CD4-positive, alpha-beta T cell (primary cell): ENCODE results near the gene ACVR1B. TPM values are rescaled to one million over a fixed set of nuclear protein-coding genes. Genes with fewer than 3 reads are reported as not detected.

Experiments
- ATAC-seq: fragments of 200-7000 bp; cut with Tn5 transposase; one replicate; pipeline ENCODE4 v1.10.0; 2022; ENCODE audit warnings: mild to moderate bottlenecking; ENCODE audit not compliant: poor library complexity
- CTCF ChIA-PET: fragments of 350-600 bp; sonication (Branson Sonifier 250); formaldehyde crosslinking; loops from one replicate; lab custom pipeline; 2021; ENCODE audit warnings: antibody characterized with exemption, inconsistent platforms; lab: Charles Lee
- POLR2A ChIA-PET: fragments of 350-600 bp; sonication (Branson Sonifier 250); formaldehyde crosslinking; loops from one replicate; lab custom pipeline; 2021; ENCODE audit warnings: antibody characterized with exemption, inconsistent platforms; lab: Charles Lee
- DNase-seq, 14 experiments: peaks; one replicate each; pipeline ENCODE4 v3.0.0-alpha.2; 2013 to 2020; ENCODE audit warnings: mixed read lengths in 2 of 14
- H3K27ac ChIP-seq, 2 donors: one replicate each; pipeline versions ENCODE4 v1.5.1 to v1.7.0; 2013; ENCODE audit warnings: low read length in 2 of 2, low read depth in 1 of 2, mild to moderate bottlenecking in 1 of 2
- H3K27me3 ChIP-seq, 2 experiments: 1 replicate in 1 of 2; 2 replicates in 1 of 2; pipeline versions ENCODE4 v1.6.1 to v1.7.0; 2013; ENCODE audit warnings: low read length in 2 of 2, control low read depth in 1 of 2, mild to moderate bottlenecking in 1 of 2, moderate library complexity in 1 of 2; ENCODE audit not compliant: insufficient read depth in 2 of 2, control insufficient read depth in 1 of 2
- H3K36me3 ChIP-seq: one replicate; pipeline ENCODE4 v1.6.1; 2013; ENCODE audit warnings: low read length, control low read depth; ENCODE audit not compliant: insufficient read depth
- H3K4me1 ChIP-seq: one replicate; pipeline ENCODE4 v1.6.1; 2013; ENCODE audit warnings: low read length, control low read depth; ENCODE audit not compliant: insufficient read depth
- H3K4me3 ChIP-seq: one replicate; pipeline ENCODE4 v1.5.1; 2013; ENCODE audit warnings: mild to moderate bottlenecking, low read length, moderate library complexity
- H3K9me3 ChIP-seq, 2 experiments: 1 replicate in 1 of 2; 2 replicates in 1 of 2; pipeline versions ENCODE4 v1.6.1 to v1.7.0; 2013; ENCODE audit warnings: low read length in 2 of 2, mild to moderate bottlenecking in 2 of 2, control low read depth in 1 of 2, moderate library complexity in 1 of 2; ENCODE audit not compliant: control insufficient read depth in 1 of 2, insufficient read depth in 1 of 2
- H3K27ac Mint-ChIP-seq: one replicate; pipeline ENCODE4 v1.8.0; 2020; ENCODE audit warnings: mixed read lengths
- H3K27me3 Mint-ChIP-seq: one replicate; pipeline ENCODE4 v1.8.0; 2021; ENCODE audit warnings: mixed read lengths
- H3K36me3 Mint-ChIP-seq: one replicate; pipeline ENCODE4 v1.8.0; 2021; ENCODE audit warnings: low read depth, mixed read lengths
- H3K4me1 Mint-ChIP-seq: one replicate; pipeline ENCODE4 v1.8.0; 2021; ENCODE audit warnings: low read depth, mixed read lengths
- H3K4me3 Mint-ChIP-seq: one replicate; pipeline ENCODE4 v1.8.0; 2020; ENCODE audit warnings: mild to moderate bottlenecking, mixed read lengths
- H3K9me3 Mint-ChIP-seq: one replicate; pipeline ENCODE4 v1.8.0; 2020; ENCODE audit warnings: mixed read lengths
- CTCF ChIP-seq: fragments of 200-600 bp; IDR thresholded peaks from one replicate; pipeline ENCODE4 v1.8.0; 2022; ENCODE audit warnings: antibody characterized with exemption, mild to moderate bottlenecking
- intact Hi-C, 2 experiments: fragments of 100-400 bp; cut with DNase I in 1 of 2; cut with micrococcal nuclease in 1 of 2; formaldehyde crosslinking; loops; one replicate each; pipeline versions ENCODE4 v1.15.1 to v1.9.0; 2023 to 2025; cut with DNase I, micrococcal nuclease
- total RNA-seq, 174 experiments: library from RNA in 2 of 174; stranded (reverse) in 2 of 174; gene quantifications; one replicate each; pipeline ENCODE4 v1.2.3 and lab custom pipeline; 2021 to 2026

Gene ACVR1B
- total RNA-seq, 2 experiments from 2014 or later: 14.2 to 14.5 TPM

- Mint-ChIP-seq H3K9me3 (no peaks in the 10 kb centered on the region), H3K27me3 (no peaks in the 10 kb centered on the region), H3K4me3 (no peak overlapping the region), H3K36me3 (peaks cover 68% of the 10 kb centered on the region), H3K4me1 (peaks cover 6% of the 10 kb centered on the region), H3K27ac (no peak overlapping the region)
- POLR2A ChIA-PET: no interaction called here
- Histone ChIP-seq H3K9me3 (no peaks in the 10 kb centered on the region), H3K27me3 (no peaks in the 10 kb centered on the region), H3K4me1 (peaks cover 7% of the 10 kb centered on the region), H3K36me3 (peaks cover 47% of the 10 kb centered on the region), H3K4me3 (no peak overlapping the region), H3K27ac (no peak overlapping the region)
- intact Hi-C loops: no loop called here
- no peak for DNase-seq
- no peak for TF ChIP-seq CTCF
- no peak for ATAC-seq
- CTCF ChIA-PET: no interaction called here
Observed at GRCh38 chr12:51985154-51985835, 33.8 kb downstream of the ACVR1B start.

- no peak overlapping the region for H3K4me3 Mint-ChIP-seq
- H3K4me1 Mint-ChIP-seq: no peaks in the 10 kb centered on the region
- no peaks in the 10 kb centered on the region for H3K9me3 ChIP-seq
- peaks cover 37% of the 10 kb centered on the region for H3K36me3 ChIP-seq
- no peak for TF ChIP-seq CTCF
- H3K27ac ChIP-seq: no peak overlapping the region
- DNase-seq (no peak), ATAC-seq (no peak)
- no peaks in the 10 kb centered on the region for H3K4me1 ChIP-seq
- no peaks in the 10 kb centered on the region for H3K27me3 Mint-ChIP-seq
- ChIA-PET POLR2A (no interaction called here), CTCF (no interaction called here)
- no peaks in the 10 kb centered on the region for H3K27me3 ChIP-seq
- H3K36me3 Mint-ChIP-seq: peaks cover 67% of the 10 kb centered on the region
- H3K9me3 Mint-ChIP-seq: no peaks in the 10 kb centered on the region
- no peak overlapping the region for H3K27ac Mint-ChIP-seq
- H3K4me3 ChIP-seq: no peak overlapping the region
- intact Hi-C loops: no loop called here
Observed at GRCh38 chr12:51986834-51987233, 35.3 kb downstream of the ACVR1B start.

GRCh38 chr12:51992246-51992645, 40.7 kb downstream of the ACVR1B start:
- Histone ChIP-seq H3K36me3 (peaks cover 9% of the 10 kb centered on the region), H3K27ac (no peak overlapping the region), H3K27me3 (no peaks in the 10 kb centered on the region), H3K9me3 (no peaks in the 10 kb centered on the region), H3K4me3 (no peak overlapping the region), H3K4me1 (peaks cover 3% of the 10 kb centered on the region)
- TF ChIP-seq CTCF: no peak
- H3K4me3 Mint-ChIP-seq: no peak overlapping the region
- H3K27ac Mint-ChIP-seq: no peak overlapping the region
- H3K27me3 Mint-ChIP-seq: no peaks in the 10 kb centered on the region
- ATAC-seq: no peak
- H3K9me3 Mint-ChIP-seq: no peaks in the 10 kb centered on the region
- POLR2A ChIA-PET: interaction anchor here (1.4 to 1.7 kb wide), 2 partner anchors 31 to 171 kb away, joined by 4 to 10 read pairs; no protein-coding TSS in a partner anchor
- CTCF ChIA-PET: interaction anchor here (2.2 to 8.7 kb wide), 2 partner anchors 15 to 30 kb away, joined by 21 to 164 read pairs; partner anchors contain the start of gene TAMALIN
- H3K4me1 Mint-ChIP-seq: no peaks in the 10 kb centered on the region
- intact Hi-C loops: loop anchor here in 1 of 2 experiments (2.0 kb wide), 1 partner anchor 33 kb away; no protein-coding TSS in a partner anchor
- no peak for DNase-seq
- H3K36me3 Mint-ChIP-seq: peaks cover 30% of the 10 kb centered on the region
